Right lobe of liver (tissue), 4 donors: ENCODE data around the gene ACTRT2.

Source experiments
- POLR2A ChIP-seq: fragments of 450-650 bp; IDR thresholded peaks from one replicate; pipeline ENCODE4 v1.6.1; 2017; ENCODE audit warnings: antibody characterized with exemption, mild to moderate bottlenecking
- TF ChIP-seq, protein P1 (sequence below), 4 donors: fragments of 200-600 bp in 3 of 4; fragments of 450-650 bp in 1 of 4; IDR thresholded peaks; one replicate each; pipeline versions ENCODE4 v1.5.1 to v1.8.0; 2016 to 2022; ENCODE audit warnings: antibody characterized with exemption in 4 of 4, mild to moderate bottlenecking in 2 of 4
- donor health status: DM: no; HTN: no; CAD: no.
- donor health status: DM: no; HTN: no; CAD: no.
- donor health status: DM: no; HTN: yes; CAD: no.

GRCh38 chr1:3015269-3015635, 6.0 kb upstream of the ACTRT2 start:
- TF ChIP-seq POLR2A, result no peak
- TF ChIP-seq, protein P1, sequence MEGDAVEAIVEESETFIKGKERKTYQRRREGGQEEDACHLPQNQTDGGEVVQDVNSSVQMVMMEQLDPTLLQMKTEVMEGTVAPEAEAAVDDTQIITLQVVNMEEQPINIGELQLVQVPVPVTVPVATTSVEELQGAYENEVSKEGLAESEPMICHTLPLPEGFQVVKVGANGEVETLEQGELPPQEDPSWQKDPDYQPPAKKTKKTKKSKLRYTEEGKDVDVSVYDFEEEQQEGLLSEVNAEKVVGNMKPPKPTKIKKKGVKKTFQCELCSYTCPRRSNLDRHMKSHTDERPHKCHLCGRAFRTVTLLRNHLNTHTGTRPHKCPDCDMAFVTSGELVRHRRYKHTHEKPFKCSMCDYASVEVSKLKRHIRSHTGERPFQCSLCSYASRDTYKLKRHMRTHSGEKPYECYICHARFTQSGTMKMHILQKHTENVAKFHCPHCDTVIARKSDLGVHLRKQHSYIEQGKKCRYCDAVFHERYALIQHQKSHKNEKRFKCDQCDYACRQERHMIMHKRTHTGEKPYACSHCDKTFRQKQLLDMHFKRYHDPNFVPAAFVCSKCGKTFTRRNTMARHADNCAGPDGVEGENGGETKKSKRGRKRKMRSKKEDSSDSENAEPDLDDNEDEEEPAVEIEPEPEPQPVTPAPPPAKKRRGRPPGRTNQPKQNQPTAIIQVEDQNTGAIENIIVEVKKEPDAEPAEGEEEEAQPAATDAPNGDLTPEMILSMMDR (IDR thresholded peaks at IDR 0.05), result no peak
